ENCODE data around the gene SCN5A.

SCN5A gene

DNA sequence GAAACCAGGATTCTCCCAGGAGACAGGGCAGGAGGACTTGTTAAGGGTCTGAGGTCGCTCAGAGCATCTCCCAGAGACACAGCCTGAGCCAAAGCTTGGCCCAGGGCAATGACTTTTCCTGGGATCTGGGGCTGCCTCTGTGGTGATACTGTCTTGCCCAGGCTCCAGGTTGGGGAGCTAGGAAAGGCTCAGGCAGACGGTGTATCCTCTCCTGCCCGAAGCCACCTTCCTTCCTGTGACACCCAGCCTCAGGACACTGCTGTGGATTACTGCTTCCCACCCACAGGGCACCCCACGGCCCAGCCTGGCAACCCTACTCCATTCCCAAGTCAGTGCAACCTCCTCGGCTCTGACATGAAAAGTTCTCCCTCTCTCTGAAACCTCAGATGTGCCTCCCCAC, 31.9 kb downstream of the SCN5A start:
- TF ChIP-seq, protein P1, sequence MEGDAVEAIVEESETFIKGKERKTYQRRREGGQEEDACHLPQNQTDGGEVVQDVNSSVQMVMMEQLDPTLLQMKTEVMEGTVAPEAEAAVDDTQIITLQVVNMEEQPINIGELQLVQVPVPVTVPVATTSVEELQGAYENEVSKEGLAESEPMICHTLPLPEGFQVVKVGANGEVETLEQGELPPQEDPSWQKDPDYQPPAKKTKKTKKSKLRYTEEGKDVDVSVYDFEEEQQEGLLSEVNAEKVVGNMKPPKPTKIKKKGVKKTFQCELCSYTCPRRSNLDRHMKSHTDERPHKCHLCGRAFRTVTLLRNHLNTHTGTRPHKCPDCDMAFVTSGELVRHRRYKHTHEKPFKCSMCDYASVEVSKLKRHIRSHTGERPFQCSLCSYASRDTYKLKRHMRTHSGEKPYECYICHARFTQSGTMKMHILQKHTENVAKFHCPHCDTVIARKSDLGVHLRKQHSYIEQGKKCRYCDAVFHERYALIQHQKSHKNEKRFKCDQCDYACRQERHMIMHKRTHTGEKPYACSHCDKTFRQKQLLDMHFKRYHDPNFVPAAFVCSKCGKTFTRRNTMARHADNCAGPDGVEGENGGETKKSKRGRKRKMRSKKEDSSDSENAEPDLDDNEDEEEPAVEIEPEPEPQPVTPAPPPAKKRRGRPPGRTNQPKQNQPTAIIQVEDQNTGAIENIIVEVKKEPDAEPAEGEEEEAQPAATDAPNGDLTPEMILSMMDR (IDR thresholded peaks at IDR 0.05; ENCODE audit: borderline replicate concordance, insufficient read depth, low read depth, low read length) = no peak
- no peak overlapping the region for H3K4me3 ChIP-seq (ENCODE audit: low read depth, low read length)

DNA sequence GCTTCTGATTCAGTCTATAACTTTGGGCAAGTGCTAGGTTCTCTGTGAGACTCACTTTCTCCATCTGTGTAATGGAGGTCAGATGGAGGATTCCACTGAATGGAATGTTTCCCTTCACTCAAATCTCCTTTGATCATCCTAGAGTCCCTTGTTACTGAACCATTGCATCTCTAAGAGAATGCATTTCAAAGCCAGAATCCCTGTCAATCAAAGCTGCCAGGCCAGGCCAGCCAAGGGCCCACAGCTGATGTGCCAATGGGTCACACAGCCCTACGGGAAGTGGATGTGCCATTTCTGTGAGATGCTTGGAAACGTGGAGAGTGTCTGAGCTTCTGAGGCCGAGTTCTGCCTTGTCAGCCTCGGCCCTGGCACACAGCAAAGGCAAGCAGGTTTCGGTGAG, 32.4 kb downstream of the SCN5A start:
- TF ChIP-seq, protein P1 (IDR thresholded peaks at IDR 0.05; ENCODE audit: borderline replicate concordance, insufficient read depth, low read depth, low read length) = no peak

DNA sequence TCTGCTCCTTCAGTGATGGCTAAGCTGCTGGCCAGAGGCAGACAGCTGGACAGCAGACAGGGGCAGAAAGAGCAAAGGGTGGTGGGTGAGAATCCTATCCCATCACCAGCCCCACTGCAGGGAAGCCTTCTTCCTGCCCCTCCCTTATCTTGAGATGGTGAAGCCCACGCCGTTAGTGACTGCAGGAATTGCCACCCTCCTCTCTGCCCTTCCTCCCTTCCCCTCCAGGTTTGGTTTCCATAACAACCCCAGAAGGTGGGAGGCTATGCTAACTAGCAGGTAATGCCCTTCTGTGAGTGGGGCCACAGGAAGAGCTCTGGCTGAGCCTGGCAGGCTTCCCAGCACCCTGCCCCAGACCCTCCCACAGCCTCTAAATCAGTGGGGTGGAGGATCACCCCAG, 32.8 kb downstream of the SCN5A start:
- TF ChIP-seq, protein P1 (IDR thresholded peaks at IDR 0.05; ENCODE audit: borderline replicate concordance, insufficient read depth, low read depth, low read length) = no peak
- H3K4me3 ChIP-seq (ENCODE audit: low read depth, low read length) = no peak overlapping the region

More for the DNA sequence above, 32.4 kb downstream of the SCN5A start:
- H3K4me3 ChIP-seq (ENCODE audit: low read depth, low read length) = no peak overlapping the region

DNA sequence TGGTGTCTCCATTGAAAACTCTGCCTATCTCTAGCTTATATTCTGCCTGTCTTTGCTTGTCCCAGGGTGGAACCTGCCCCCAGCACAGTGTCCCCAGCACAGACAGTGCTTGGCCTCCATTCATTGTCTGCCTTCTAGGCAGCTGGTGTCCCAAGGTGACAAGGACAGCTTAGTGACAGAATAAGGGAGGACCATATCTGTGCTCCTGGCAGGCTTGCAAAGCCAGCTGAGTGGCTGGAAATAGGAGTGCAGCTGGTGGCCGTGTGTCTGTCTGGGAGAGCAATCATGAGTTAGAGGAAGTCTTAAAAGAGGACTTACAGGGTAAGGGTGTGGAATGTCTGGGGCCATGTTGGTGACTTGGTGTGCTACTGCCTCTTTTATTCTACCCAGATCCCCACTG, 33.4 kb downstream of the SCN5A start:
- TF ChIP-seq, protein P1 (IDR thresholded peaks at IDR 0.05; ENCODE audit: borderline replicate concordance, insufficient read depth, low read depth, low read length) = no peak
- H3K4me3 ChIP-seq (ENCODE audit: low read depth, low read length) = no peak overlapping the region

DNA sequence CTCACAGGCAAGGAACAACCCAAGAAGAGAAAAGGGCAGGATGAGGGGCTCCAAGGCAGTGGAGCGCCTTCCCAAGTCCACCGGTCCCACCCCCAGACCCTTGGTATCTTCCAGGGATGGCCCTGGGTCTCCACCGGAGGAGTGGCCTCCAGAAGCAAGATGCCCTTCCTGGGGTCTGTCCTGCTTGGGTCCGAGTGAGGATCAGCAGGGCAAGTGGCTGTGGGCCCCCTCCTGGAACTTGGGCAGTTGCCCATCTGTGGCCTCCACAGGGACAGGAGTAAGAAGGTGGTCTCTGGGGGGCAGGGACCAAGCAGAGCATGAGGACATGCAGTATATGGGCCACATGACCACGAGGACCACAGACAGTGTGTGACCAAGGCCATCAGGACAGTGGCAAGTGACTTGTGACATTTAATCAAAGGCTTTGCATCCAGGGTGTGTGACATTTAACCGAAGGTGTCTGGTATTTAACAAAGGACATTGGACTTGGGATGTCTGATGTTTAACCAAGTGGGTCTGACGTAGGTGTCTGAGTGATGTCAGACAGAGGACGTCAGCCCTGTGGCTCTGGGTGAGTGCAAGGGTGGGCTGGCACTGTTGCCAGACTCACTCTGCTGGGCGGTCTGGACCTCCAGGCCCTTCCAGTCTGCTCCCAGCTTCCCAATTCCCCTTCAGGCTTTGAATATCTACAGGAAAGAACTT, 34.7 kb downstream of the SCN5A start:
- TF ChIP-seq, protein P1 (IDR thresholded peaks at IDR 0.05; ENCODE audit: borderline replicate concordance, insufficient read depth, low read depth, low read length) = no peak
- H3K4me3 ChIP-seq (ENCODE audit: low read depth, low read length) = no peak overlapping the region

DNA sequence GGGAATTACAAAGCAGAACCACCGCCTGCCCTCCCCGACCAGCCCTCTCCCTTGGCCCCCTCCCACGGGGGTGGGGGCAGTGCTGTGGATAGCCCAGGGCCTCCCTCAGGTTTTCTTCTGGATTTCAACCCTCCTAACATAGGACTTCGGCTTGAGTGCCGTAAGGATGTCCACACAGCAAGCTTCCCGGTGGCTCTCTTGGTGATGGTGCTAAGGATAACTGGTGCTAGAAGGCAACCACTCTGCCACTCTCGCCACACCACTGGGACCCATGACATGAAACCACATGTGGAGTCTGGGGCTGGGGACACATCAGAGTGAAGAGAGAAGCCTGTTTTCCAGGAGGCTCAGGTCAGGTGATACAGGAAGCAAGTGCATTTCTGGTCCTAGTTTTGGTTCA, 35.4 kb downstream of the SCN5A start:
- H3K4me3 ChIP-seq (ENCODE audit: low read depth, low read length) = no peak overlapping the region
- TF ChIP-seq, protein P1 (IDR thresholded peaks at IDR 0.05; ENCODE audit: borderline replicate concordance, insufficient read depth, low read depth, low read length) = no peak

DNA sequence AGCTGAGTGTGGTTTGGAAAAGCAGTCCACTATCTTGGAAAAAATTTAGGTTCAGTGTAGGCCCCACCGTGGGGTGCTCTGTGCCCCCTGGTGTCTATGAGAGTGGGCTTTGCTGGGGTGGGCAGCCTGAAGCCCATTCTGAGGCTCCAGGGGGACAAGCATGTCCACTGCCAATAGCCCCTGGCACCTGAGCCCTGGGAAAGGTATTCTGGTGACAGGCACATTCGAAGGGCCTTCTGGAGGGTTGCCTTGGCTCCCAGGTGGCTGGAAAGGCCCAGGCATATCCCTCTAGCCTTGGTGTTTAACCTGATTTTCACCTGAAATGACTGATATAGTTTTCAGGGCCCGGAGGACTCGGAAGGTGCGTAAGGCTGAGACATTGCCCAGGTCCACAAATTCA, 36.1 kb downstream of the SCN5A start:
- TF ChIP-seq, protein P1 (IDR thresholded peaks at IDR 0.05; ENCODE audit: borderline replicate concordance, insufficient read depth, low read depth, low read length) = no peak
- H3K4me3 ChIP-seq (ENCODE audit: low read depth, low read length) = no peak overlapping the region

Data from GM12875 (cell line).